ENCODE results near the gene DTX1. TPM values are rescaled to one million over a fixed set of nuclear protein-coding genes. Genes with fewer than 3 reads are reported as not detected.

Gene DTX1
- total RNA-seq, 1 donor from 2014 or later: 62.8 TPM

DNA sequence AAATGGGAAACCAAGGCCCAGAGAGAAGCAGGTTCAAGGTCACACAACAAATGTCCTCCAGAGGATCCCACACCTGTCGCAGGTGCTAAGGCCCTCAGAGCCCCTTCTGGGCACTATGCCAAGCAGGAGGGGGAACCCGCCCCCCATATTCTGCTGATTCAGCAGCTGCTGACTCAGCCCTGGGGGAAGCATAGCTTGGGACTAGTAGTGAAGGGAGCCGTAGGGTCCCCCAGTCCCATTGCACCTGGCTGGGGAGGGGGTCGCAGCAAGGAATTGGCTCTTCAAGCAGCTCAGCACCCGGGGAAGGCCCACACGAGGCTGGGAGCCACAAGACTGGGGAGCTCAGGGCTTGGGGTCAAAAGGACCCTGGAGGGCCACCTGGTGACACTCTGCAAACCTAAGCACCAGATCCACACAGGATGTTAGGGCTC, 78.0 kb downstream of the DTX1 start:
- H3K9me3 Mint-ChIP-seq (ENCODE audit: unreplicated experiment): no peaks in the 10 kb centered on the region
- no peak overlapping the region for H3K4me3 Mint-ChIP-seq (ENCODE audit: unreplicated experiment)

GRCh38 chr12:113135178-113136127, 78.9 kb downstream of the DTX1 start, which contains the start of gene RASAL1:
Gene RASAL1 (minus strand): TSS chr12:113135761. CDS start chr12:113135462, 299 bp downstream.
- peak; percentile 54 for DNase-seq (ENCODE audit: low spot score)
- Mint-ChIP-seq H3K27me3 (ENCODE audit: unreplicated experiment) (peaks cover 16% of the 10 kb centered on the region), H3K36me3 (ENCODE audit: low read depth, unreplicated experiment) (no peaks in the 10 kb centered on the region), H3K4me3 (ENCODE audit: unreplicated experiment) (no peak within 1 kb of the TSS), H3K4me1 (ENCODE audit: unreplicated experiment) (no peaks in the 10 kb centered on the region), H3K27ac (ENCODE audit: unreplicated experiment) (no peak within 1 kb of the TSS), H3K9me3 (ENCODE audit: unreplicated experiment) (no peaks in the 10 kb centered on the region)
- TF ChIP-seq, protein P1, sequence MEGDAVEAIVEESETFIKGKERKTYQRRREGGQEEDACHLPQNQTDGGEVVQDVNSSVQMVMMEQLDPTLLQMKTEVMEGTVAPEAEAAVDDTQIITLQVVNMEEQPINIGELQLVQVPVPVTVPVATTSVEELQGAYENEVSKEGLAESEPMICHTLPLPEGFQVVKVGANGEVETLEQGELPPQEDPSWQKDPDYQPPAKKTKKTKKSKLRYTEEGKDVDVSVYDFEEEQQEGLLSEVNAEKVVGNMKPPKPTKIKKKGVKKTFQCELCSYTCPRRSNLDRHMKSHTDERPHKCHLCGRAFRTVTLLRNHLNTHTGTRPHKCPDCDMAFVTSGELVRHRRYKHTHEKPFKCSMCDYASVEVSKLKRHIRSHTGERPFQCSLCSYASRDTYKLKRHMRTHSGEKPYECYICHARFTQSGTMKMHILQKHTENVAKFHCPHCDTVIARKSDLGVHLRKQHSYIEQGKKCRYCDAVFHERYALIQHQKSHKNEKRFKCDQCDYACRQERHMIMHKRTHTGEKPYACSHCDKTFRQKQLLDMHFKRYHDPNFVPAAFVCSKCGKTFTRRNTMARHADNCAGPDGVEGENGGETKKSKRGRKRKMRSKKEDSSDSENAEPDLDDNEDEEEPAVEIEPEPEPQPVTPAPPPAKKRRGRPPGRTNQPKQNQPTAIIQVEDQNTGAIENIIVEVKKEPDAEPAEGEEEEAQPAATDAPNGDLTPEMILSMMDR (IDR thresholded peaks at IDR 0.05; ENCODE audit: unreplicated experiment): peak; percentile 59

More for the DNA sequence above, 78.0 kb downstream of the DTX1 start:
- no peaks in the 10 kb centered on the region for H3K4me1 Mint-ChIP-seq (ENCODE audit: unreplicated experiment)
- H3K27ac Mint-ChIP-seq (ENCODE audit: unreplicated experiment): no peak overlapping the region
- no peaks in the 10 kb centered on the region for H3K36me3 Mint-ChIP-seq (ENCODE audit: low read depth, unreplicated experiment)
- no peak for DNase-seq (ENCODE audit: low spot score)
- TF ChIP-seq, protein P1 (IDR thresholded peaks at IDR 0.05; ENCODE audit: unreplicated experiment): no peak
- peaks cover 14% of the 10 kb centered on the region for H3K27me3 Mint-ChIP-seq (ENCODE audit: unreplicated experiment)

GRCh38 chr12:113136128-113136989, 79.8 kb downstream of the DTX1 start:
- no peaks in the 10 kb centered on the region for H3K36me3 Mint-ChIP-seq (ENCODE audit: low read depth, unreplicated experiment)
- H3K9me3 Mint-ChIP-seq (ENCODE audit: unreplicated experiment): no peaks in the 10 kb centered on the region
- peaks cover 16% of the 10 kb centered on the region for H3K27me3 Mint-ChIP-seq (ENCODE audit: unreplicated experiment)
- no peak for DNase-seq (ENCODE audit: low spot score)
- H3K27ac Mint-ChIP-seq (ENCODE audit: unreplicated experiment): no peak overlapping the region
- no peaks in the 10 kb centered on the region for H3K4me1 Mint-ChIP-seq (ENCODE audit: unreplicated experiment)
- no peak overlapping the region for H3K4me3 Mint-ChIP-seq (ENCODE audit: unreplicated experiment)
- TF ChIP-seq, protein P1 (IDR thresholded peaks at IDR 0.05; ENCODE audit: unreplicated experiment): no peak

DNA sequence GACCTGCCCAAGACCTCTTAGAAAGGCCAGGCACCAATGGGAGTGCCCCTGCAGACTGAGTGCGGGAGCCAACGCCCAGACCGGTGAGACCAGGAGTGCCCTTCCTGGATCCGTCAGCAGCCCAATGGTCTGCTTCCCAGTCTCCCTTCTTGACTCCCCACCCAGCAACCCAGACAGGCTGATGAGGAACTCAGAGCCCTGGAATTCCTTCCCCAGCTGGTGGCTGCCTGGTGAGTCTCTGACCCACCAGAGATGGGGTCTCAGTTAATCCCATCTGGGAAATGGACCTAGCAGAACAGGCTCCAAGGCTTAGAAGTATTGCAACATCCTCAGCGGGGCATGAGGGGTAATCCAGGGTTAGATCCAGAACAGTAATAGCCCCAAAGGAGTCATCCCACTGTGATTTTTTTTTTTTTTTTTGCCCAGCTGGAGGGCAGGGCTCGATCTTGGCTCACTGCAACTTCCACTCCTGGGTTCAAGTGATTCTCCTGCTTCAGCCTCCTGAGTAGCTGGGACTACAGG, 80.5 kb downstream of the DTX1 start:
- no peaks in the 10 kb centered on the region for H3K36me3 Mint-ChIP-seq (ENCODE audit: low read depth, unreplicated experiment)
- TF ChIP-seq, protein P1 (IDR thresholded peaks at IDR 0.05; ENCODE audit: unreplicated experiment): no peak
- peaks cover 13% of the 10 kb centered on the region for H3K27me3 Mint-ChIP-seq (ENCODE audit: unreplicated experiment)
- no peak for DNase-seq (ENCODE audit: low spot score)
- no peak overlapping the region for H3K4me3 Mint-ChIP-seq (ENCODE audit: unreplicated experiment)
- H3K4me1 Mint-ChIP-seq (ENCODE audit: unreplicated experiment): no peaks in the 10 kb centered on the region
- no peaks in the 10 kb centered on the region for H3K9me3 Mint-ChIP-seq (ENCODE audit: unreplicated experiment)
- no peak overlapping the region for H3K27ac Mint-ChIP-seq (ENCODE audit: unreplicated experiment)
